Fibroblast of lung (primary cell): ENCODE measurements around the gene CYYR1. TPM values are rescaled to one million over a fixed set of nuclear protein-coding genes. Genes with fewer than 3 reads are reported as not detected.

Source experiments
- DNase-seq, 2 donors: peaks; one replicate each; pipeline versions ENCODE4 v3.0.0 to v3.0.0-alpha.2; 2010; ENCODE audit warnings: low read depth in 2 of 2
- H2AFZ ChIP-seq: 2 replicates; pipeline ENCODE4 v1.5.1; 2012; ENCODE audit warnings: low read length, control low read depth, inconsistent platforms
- H3K27ac ChIP-seq: 2 replicates; pipeline ENCODE4 v1.5.1; 2011; ENCODE audit warnings: low read length, control low read depth; ENCODE audit not compliant: insufficient read depth
- H3K27me3 ChIP-seq: 2 replicates; pipeline ENCODE4 v1.5.1; 2011; ENCODE audit warnings: mild to moderate bottlenecking, low read length; ENCODE audit not compliant: control insufficient read depth, insufficient read depth
- H3K36me3 ChIP-seq: 2 replicates; pipeline ENCODE4 v1.5.1; 2011; ENCODE audit warnings: low read length; ENCODE audit not compliant: control insufficient read depth, insufficient read depth
- H3K4me1 ChIP-seq: 2 replicates; pipeline ENCODE4 v1.5.1; 2011; ENCODE audit warnings: low read length; ENCODE audit not compliant: control insufficient read depth, insufficient read depth; ENCODE audit errors: extremely low read depth
- H3K4me2 ChIP-seq: 2 replicates; pipeline ENCODE4 v1.5.1; 2011; ENCODE audit warnings: low read length, control low read depth; ENCODE audit not compliant: insufficient read depth; ENCODE audit errors: extremely low read depth
- H3K4me3 ChIP-seq, 4 experiments: fragments of 200-600 bp in 1 of 4; sonication (generic) in 1 of 4; replicated peaks in 1 of 4; 2 replicates each; pipeline ENCODE4 v1.5.1; 2011 to 2016; ENCODE audit warnings: low read length in 4 of 4, low read depth in 3 of 4, mild to moderate bottlenecking in 3 of 4, control low read depth in 2 of 4, inconsistent platforms in 1 of 4, mixed read lengths in 1 of 4; ENCODE audit not compliant: insufficient read depth in 1 of 4; ENCODE audit errors: control extremely low read depth in 1 of 4
- H3K79me2 ChIP-seq: 2 replicates; pipeline ENCODE4 v1.5.1; 2012; ENCODE audit warnings: mild to moderate bottlenecking, low read length, inconsistent platforms; ENCODE audit not compliant: control insufficient read depth, insufficient read depth
- H3K9ac ChIP-seq: 2 replicates; pipeline ENCODE4 v1.5.1; 2011; ENCODE audit warnings: mild to moderate bottlenecking, low read length, control low read depth; ENCODE audit not compliant: insufficient read depth
- H3K9me3 ChIP-seq: 2 replicates; pipeline ENCODE4 v1.5.1; 2012; ENCODE audit warnings: low read depth, low read length; ENCODE audit not compliant: control insufficient read depth, insufficient read depth
- H4K20me1 ChIP-seq: 2 replicates; pipeline ENCODE4 v1.5.1; 2011; ENCODE audit warnings: low read length; ENCODE audit not compliant: control insufficient read depth, insufficient read depth; ENCODE audit errors: extremely low read depth
- CTCF ChIP-seq, 2 donors: IDR thresholded peaks in 1 of 2; conservative IDR thresholded peaks in 1 of 2; 1 replicate in 1 of 2; 2 replicates in 1 of 2; pipeline ENCODE4 v1.5.1; 2011 to 2012; ENCODE audit warnings: low read length in 2 of 2, control low read depth in 1 of 2, inconsistent platforms in 1 of 2, low read depth in 1 of 2, mild to moderate bottlenecking in 1 of 2
- EZH2 ChIP-seq: IDR thresholded peaks from 2 replicates; pipeline ENCODE4 v1.5.1; 2012; ENCODE audit warnings: low read length, control low read depth, mild to moderate bottlenecking; ENCODE audit errors: missing control alignments
- polyA plus RNA-seq, 2 donors: library from polyadenylated mRNA; depleted of rRNA in 1 of 2; stranded (reverse) in 1 of 2; unstranded in 1 of 2; fragments of >200 nt; gene quantifications; 2 replicates each; pipeline ENCODE4 v1.2.1, GENCODE V29; 2011 to 2012; ENCODE audit warnings: missing spikeins in 1 of 2
- total RNA-seq: library from RNA; depleted of rRNA; stranded (reverse); fragments of >200 nt; gene quantifications from 2 replicates; pipeline ENCODE4 v1.2.1, GENCODE V29; 2014

CYYR1 gene
- total and polyA plus RNA-seq, 2 donors (not counting 1 experiment from before 2014, with no cell fraction given), result 0.17 TPM; not detected in 1

DNA sequence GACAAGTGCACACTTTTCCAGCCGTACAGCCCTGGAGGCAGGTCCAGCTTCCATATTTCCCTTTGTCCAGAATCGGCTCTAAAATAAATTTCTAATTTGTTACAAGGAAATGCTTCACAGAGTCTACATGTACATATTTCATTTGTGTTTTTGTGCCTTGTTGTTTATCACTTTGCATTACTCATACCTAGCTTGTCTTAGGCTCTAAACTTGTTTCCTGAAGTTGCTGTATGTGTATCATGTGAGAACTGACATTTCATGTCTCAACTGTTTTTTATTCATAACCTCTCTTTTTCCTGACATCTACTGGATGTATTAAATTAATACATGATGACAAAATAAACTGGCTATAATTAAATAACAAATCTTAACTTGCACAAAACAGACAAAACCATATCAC, 7.5 kb downstream of the CYYR1 start:
- Histone ChIP-seq H3K4me2 (no peak overlapping the region), H3K27me3 (no peaks in the 10 kb centered on the region), H3K36me3 (no peaks in the 10 kb centered on the region), H3K4me1 (no peaks in the 10 kb centered on the region), H3K9ac (no peak overlapping the region), H3K4me3 (no peak overlapping the region), H4K20me1 (no peaks in the 10 kb centered on the region), H2AFZ (no peak overlapping the region), H3K9me3 (no peaks in the 10 kb centered on the region), H3K79me2 (no peaks in the 10 kb centered on the region), H3K27ac (no peak overlapping the region)
- TF ChIP-seq CTCF (conservative IDR thresholded peaks at IDR 0.05 in 1 of 2, IDR thresholded peaks at IDR 0.05 in 1 of 2; ENCODE audit: low read depth in 1 of 2, low read length in 2 of 2) (no peak), EZH2 (no peak)
- DNase-seq, result no peak

DNA sequence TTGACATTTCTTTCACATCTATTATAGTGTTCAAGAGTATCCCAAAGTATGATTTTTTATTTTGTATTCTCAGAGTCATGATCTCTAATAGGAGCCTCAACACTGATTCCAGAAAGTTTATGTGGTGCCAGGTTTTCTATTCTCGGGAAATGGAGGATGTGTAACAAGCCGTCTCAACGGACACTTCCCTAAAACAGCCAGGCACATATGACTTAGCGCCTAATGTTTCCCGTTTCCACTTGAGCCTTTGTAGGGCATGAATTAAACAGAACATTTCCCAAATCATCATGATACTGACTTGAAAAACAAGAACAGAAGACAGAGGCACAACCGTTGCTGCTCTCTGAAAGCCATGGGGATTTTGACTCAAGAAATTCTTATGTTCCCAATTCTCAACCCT, 8.0 kb downstream of the CYYR1 start:
- H3K79me2 ChIP-seq, result no peaks in the 10 kb centered on the region
- no peak for DNase-seq
- no peak overlapping the region for H3K4me2 ChIP-seq
- H3K27ac ChIP-seq, result no peak overlapping the region
- H3K27me3 ChIP-seq, result no peaks in the 10 kb centered on the region
- H3K4me3 ChIP-seq, result no peak overlapping the region
- H2AFZ ChIP-seq, result no peak overlapping the region
- H4K20me1 ChIP-seq, result no peaks in the 10 kb centered on the region
- H3K9ac ChIP-seq, result no peak overlapping the region
- H3K9me3 ChIP-seq, result no peaks in the 10 kb centered on the region
- H3K36me3 ChIP-seq, result no peaks in the 10 kb centered on the region
- H3K4me1 ChIP-seq, result no peaks in the 10 kb centered on the region
- TF ChIP-seq CTCF (conservative IDR thresholded peaks at IDR 0.05 in 1 of 2, IDR thresholded peaks at IDR 0.05 in 1 of 2; ENCODE audit: low read depth in 1 of 2, low read length in 2 of 2) (no peak), EZH2 (no peak)

DNA sequence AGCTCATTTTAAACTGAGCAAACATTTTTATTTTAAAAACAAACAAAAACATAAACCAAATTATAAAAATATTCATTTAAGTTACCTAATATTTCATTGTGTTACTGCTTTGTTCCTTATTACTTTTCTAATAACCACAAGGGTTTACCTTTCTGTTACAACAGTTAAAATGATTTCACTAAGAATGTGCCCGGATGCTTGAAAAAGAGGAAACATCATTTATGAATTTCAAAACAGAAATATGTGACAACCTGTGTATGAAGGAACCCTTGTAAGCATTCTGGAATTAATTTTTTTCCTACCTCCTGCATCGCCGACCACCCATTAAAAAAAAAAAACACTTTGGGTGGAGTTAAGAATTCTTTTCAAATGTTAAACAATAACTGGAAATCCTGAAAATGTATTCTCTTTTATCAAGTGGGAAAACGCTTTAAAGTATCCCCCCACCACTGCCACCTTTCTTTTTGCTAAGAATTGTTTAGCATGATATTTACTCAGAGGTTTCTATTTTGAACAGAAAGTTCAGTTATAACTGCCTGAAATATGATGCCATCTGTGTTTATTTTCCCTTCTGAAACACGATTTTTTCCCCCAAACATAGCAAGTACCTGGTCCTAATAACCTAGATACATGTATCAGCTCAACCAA, 9.1 kb downstream of the CYYR1 start:
- Histone ChIP-seq H3K4me3 (no peak overlapping the region), H4K20me1 (no peaks in the 10 kb centered on the region), H3K9me3 (no peaks in the 10 kb centered on the region), H3K27me3 (no peaks in the 10 kb centered on the region), H2AFZ (no peak overlapping the region), H3K36me3 (no peaks in the 10 kb centered on the region), H3K27ac (no peak overlapping the region), H3K4me2 (no peak overlapping the region), H3K4me1 (no peaks in the 10 kb centered on the region), H3K9ac (no peak overlapping the region), H3K79me2 (no peaks in the 10 kb centered on the region)
- TF ChIP-seq CTCF (conservative IDR thresholded peaks at IDR 0.05 in 1 of 2, IDR thresholded peaks at IDR 0.05 in 1 of 2; ENCODE audit: low read depth in 1 of 2, low read length in 2 of 2), result no peak
- no peak for TF ChIP-seq EZH2
- no peak for DNase-seq
